HL-60 (cell line): ENCODE measurements around the gene WNT7B.

Source experiments
- CTCF ChIP-seq: IDR thresholded peaks from one replicate; pipeline ENCODE4 v1.5.1; 2011; ENCODE audit warnings: low read length, control low read depth, inconsistent platforms; ENCODE audit not compliant: insufficient read depth
- GABPA ChIP-seq: IDR thresholded peaks from 2 replicates; pipeline ENCODE4 v1.6.1; 2012; ENCODE audit warnings: low read depth
- POLR2AphosphoS5 ChIP-seq: IDR thresholded peaks from 2 replicates; pipeline ENCODE4 v1.6.1; 2012; ENCODE audit warnings: low read depth
- REST ChIP-seq: IDR thresholded peaks from 2 replicates; pipeline ENCODE4 v1.6.1; 2012; ENCODE audit warnings: low read depth; ENCODE audit not compliant: insufficient replicate concordance
- SPI1 ChIP-seq: IDR thresholded peaks from 2 replicates; pipeline ENCODE4 v1.6.1; 2012; ENCODE audit warnings: low read depth, mild to moderate bottlenecking, borderline replicate concordance

GRCh38 chr22:45925811-45926351 lies 51.1 kb downstream of the WNT7B start:
- TF ChIP-seq CTCF, result no peak
- TF ChIP-seq REST, result no peak
- no peak for TF ChIP-seq POLR2AphosphoS5
- TF ChIP-seq GABPA, result no peak
- no peak for TF ChIP-seq SPI1
